Gastroesophageal sphincter (tissue), 3 donors: Measurements from ENCODE around the gene NR2F6.

Experiments
- POLR2AphosphoS5 ChIP-seq: sonication (generic); formaldehyde crosslinking; IDR thresholded peaks from one replicate; pipeline ENCODE4 v1.6.1; 2017; ENCODE audit warnings: antibody characterized with exemption
- TF ChIP-seq, protein P1 (sequence below), 4 experiments: fragments of 200-600 bp in 2 of 4; fragments of 450-650 bp in 2 of 4; sonication (generic) in 1 of 4; IDR thresholded peaks; one replicate each; pipeline ENCODE4 v1.5.1; 2017 to 2019; ENCODE audit warnings: antibody characterized with exemption in 4 of 4, mild to moderate bottlenecking in 2 of 4, moderate library complexity in 2 of 4

GRCh38 chr19:17294051-17294891, 48.6 kb upstream of the NR2F6 start:
- TF ChIP-seq, protein P1, sequence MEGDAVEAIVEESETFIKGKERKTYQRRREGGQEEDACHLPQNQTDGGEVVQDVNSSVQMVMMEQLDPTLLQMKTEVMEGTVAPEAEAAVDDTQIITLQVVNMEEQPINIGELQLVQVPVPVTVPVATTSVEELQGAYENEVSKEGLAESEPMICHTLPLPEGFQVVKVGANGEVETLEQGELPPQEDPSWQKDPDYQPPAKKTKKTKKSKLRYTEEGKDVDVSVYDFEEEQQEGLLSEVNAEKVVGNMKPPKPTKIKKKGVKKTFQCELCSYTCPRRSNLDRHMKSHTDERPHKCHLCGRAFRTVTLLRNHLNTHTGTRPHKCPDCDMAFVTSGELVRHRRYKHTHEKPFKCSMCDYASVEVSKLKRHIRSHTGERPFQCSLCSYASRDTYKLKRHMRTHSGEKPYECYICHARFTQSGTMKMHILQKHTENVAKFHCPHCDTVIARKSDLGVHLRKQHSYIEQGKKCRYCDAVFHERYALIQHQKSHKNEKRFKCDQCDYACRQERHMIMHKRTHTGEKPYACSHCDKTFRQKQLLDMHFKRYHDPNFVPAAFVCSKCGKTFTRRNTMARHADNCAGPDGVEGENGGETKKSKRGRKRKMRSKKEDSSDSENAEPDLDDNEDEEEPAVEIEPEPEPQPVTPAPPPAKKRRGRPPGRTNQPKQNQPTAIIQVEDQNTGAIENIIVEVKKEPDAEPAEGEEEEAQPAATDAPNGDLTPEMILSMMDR (IDR thresholded peaks at IDR 0.05), result no peak
- TF ChIP-seq POLR2AphosphoS5, result no peak
